ENCODE measurements around the gene ARAP2.

The ARAP2 gene

GRCh38 chr4:36020351-36020750, 224.0 kb downstream of the ARAP2 start:
- H3K4me3 ChIP-seq (ENCODE audit: control insufficient read depth, low read depth, low read length), result no peak overlapping the region
- no peak for TF ChIP-seq CTCF (conservative IDR thresholded peaks at IDR 0.05; ENCODE audit: control insufficient read depth, insufficient read depth, low read depth, low read length)
- no peak for DNase-seq (ENCODE audit: low read depth)
